GM19099 (cell line): Measurements from ENCODE around the gene OR2A12.

Experiments
- POLR2A ChIP-seq: IDR thresholded peaks from 3 replicates; pipeline ENCODE4 v1.6.1; 2011; ENCODE audit warnings: low read depth; ENCODE audit not compliant: insufficient read length; ENCODE audit errors: extremely low read depth

The OR2A12 gene

DNA sequence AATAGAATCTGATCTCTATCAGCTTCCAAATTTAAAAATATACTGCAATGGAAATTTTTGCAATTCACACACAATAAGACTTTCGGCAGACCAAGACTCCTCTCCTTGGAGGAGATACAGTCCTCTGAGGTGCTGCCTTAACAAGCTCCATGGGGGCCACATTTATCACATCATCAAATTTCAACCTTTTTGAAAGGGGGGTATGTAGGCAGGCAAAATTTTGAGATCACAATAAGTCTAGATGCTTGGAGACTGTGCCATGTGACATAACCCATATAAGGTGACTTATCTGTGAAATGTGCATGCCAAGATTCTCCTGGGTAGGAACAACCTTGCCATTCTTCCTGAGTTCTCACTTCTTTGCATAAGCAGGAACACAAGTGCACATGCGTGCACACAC, at the start of gene OR2A12:
Gene OR2A12, plus strand, starts transcription at position 301 of the 400 bp plus-strand sequence. CDS start 8,830 bp downstream, outside the sequence.
- TF ChIP-seq POLR2A, result no peak

GRCh38 chr7:144036302-144036885, 49.7 kb upstream of the OR2A12 start:
- no peak for TF ChIP-seq POLR2A

GRCh38 chr7:144037414-144038035, 48.6 kb upstream of the OR2A12 start:
- no peak for TF ChIP-seq POLR2A

DNA sequence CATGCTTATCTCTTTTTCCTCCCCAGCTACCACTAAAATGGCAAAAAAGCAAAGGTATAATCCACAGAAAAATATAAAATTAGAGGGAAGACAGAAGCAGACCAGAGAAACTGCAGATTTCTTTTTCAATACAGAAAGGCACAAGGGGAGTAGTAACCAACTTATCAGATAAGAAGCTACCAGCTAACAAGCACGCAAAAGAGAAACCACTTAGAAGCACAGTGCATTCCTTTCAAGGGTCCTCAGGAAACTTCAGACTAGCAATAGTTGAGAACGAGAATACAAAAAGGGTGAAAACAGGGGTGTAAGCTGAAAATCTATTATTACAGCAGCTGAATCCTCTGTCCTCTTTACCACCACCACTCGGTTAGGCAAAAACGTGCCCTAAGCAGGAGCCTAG, 47.2 kb upstream of the OR2A12 start:
- TF ChIP-seq POLR2A, result no peak

DNA sequence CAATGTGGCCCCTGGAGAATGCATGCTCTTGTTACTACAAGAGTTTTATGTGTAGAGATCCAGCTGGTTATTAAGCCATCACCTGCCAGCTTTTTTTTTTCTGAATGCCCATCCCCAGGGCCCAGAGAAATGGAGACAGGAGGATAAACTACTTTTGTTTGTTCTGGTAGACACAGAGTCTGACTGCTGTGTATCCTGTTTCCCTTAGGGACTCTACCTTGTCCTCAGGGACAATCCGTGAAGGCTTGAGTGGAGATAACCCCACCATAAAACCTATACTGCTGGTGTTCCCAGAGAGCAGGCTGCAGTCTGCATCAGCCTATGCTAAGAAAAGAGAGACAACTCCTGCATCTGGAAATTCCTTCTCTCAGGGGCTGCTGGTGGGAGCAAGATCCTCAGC, 37.4 kb upstream of the OR2A12 start, which contains the start of gene OR2A5:
Gene OR2A5, plus strand, starts transcription at position 301 of the 400 bp plus-strand sequence. CDS start 1,454 bp downstream, outside the sequence.
- TF ChIP-seq POLR2A, result no peak

DNA sequence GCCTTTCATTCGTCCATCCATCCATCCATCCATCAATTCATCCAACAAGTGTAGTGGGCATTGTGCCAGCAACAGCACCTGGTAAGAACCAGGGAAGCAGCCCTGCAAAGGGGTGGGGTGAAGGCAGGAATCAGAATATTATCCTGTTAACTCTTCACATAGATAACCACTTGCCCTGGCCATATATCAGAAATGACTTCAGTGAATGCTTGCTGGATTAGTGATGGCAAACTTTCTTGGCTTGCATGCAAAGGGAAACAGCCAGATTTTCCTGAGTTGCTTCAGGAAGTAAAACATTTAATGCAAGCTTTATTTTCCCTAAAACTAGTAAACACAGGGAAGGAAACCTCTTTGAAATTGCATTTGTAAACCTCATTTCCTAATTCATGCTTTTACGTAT, 36.6 kb upstream of the OR2A12 start:
- no peak for TF ChIP-seq POLR2A

- no peak for TF ChIP-seq POLR2A
Observed at GRCh38 chr7:144050093-144050492, 36.0 kb upstream of the OR2A12 start.

- TF ChIP-seq POLR2A, result no peak
Observed at GRCh38 chr7:144057954-144058353, 28.1 kb upstream of the OR2A12 start.

- TF ChIP-seq POLR2A, result no peak
Observed at GRCh38 chr7:144063710-144064109, 22.4 kb upstream of the OR2A12 start.

DNA sequence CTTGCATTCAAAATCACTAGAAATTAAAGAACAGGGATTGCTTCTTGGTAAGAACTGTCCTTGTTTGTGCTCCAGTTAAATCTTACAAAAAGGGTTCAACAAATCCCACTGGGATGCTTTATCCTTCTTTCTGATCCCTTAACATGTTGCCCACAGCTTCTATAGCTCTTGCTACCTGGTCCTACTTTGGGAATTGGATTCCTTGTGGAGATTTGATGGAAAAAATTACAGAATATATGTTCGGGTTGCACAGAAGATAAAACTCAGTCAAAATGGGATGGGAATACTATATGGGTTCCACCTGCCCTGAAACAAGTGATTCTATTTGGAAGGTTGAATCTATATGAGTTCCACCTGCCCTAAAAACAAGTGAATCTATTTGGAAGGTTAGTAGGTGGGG, 16.6 kb upstream of the OR2A12 start, which contains the start of gene OR2A25:
Gene OR2A25, plus strand, starts transcription at position 301 of the 400 bp plus-strand sequence. CDS start 4,409 bp downstream, outside the sequence.
- no peak for TF ChIP-seq POLR2A

DNA sequence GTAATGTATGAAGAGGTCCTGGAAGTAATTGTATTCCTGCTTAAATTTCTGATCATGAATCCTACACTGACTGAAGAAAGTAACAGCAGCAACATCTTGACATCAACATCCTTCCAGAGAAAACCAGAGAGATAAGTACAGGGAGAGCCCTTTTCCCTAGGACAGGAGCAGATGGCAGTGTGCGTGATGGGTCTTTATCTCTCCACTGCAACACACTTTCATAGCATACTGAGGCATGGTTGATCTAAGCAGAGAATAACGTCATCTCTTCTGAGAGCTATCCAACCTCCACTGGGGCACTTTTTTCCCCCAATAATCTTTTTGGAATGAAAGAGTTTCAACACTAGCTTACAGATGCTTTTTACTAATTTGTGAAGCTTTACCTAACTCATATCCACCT, 16.1 kb upstream of the OR2A12 start:
- TF ChIP-seq POLR2A, result no peak

DNA sequence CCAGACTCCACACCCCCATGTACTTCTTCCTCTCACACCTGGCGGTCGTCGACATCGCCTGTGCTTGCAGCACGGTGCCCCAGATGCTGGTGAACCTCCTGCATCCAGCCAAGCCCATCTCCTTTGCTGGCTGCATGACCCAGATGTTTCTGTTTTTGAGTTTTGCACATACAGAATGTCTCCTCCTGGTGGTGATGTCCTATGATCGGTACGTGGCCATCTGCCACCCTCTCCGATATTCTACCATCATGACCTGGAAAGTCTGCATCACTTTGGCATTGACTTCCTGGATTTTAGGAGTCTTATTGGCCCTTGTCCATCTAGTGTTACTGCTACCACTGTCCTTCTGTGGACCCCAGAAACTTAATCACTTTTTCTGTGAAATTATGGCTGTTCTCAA, 11.7 kb upstream of the OR2A12 start:
- no peak for TF ChIP-seq POLR2A

DNA sequence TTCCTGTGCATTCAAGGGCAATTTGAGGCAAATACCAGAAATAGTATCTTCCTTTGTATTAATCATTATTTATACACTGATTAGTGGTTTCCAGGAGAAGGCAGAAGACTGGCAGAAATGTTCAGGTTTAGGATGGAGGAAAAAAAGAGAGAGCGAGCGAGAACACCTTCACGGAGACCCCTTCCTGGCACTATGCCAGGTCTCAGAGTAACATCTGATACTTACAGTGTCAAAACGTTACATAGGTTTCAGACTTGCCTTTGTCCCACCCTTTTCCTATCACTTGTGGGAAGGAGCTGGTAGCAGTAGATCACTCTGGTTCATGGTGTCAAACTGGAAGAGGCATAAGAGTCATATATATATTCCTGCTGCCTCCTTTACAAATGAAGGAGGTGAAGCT, 652 bp downstream of the OR2A12 start:
- TF ChIP-seq POLR2A, result no peak

DNA sequence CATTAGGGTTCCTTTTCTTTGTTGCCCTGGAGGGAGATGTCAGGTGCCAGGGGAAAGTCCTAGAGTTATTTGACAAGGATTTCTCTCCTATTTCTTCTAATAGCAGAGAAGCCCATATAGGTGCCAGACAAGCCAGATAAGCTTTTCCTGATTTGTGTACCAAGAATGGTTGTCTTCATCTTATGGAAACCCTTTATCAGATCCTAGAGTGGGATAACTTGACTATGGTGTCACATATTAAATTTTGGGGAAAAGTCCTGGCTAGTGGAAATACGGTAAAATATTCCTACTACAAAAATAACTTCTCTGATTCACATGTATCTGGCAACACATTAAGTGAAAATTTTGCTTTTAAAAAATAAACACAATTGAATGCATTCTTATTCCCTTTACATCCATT, 1.2 kb downstream of the OR2A12 start:
- no peak for TF ChIP-seq POLR2A

DNA sequence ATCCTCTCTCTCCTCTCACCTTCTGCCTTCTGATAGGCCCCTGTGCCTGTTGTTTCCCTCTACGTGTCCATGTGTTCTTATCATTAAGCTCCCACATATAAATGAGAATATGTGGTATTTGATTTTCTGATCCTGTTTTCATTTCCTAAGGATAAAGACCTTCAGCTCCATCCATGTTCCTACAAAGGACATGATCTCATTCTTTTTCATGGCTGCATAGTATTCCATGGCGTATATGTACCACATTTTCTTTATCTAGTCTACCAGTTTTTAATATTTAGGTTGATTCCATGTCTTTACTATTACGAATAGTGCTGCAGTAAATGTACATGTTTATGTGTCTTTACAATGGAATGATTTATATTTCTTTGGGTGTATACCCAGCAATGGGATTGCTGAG, 4.6 kb downstream of the OR2A12 start:
- TF ChIP-seq POLR2A, result no peak

DNA sequence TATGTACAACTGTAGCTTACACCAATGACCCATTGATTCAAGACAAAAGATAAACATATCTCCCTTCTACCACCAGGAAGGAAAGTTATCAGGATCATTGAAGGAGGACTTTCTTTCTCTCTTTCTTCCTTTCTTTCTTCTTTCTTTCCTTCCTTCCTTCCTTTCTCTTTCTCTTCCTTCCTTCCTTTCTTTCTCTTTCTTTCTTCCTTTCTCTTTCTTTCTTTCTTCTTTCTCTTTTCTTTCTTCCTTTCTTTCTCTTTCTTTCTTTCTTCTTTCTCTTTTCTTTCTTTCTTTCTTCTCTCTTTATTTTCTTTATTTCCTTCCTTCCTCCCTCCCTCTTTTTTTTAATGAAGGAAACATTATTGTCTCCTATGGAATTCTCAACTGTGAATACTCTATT, 12.7 kb downstream of the OR2A12 start:
- TF ChIP-seq POLR2A, result no peak
